Fibroblast of the aortic adventitia (primary cell): Measurements from ENCODE around the gene RETN. TPM values are rescaled to one million over a fixed set of nuclear protein-coding genes. Genes with fewer than 3 reads are reported as not detected.

Experiments used
- DNase-seq: peaks from one replicate; pipeline ENCODE4 v3.0.0-alpha.2; 2010; ENCODE audit warnings: low read depth
- H3K4me3 ChIP-seq: 2 replicates; pipeline ENCODE4 v1.5.1; 2011; ENCODE audit warnings: low read depth, mild to moderate bottlenecking, control low read depth, low read length, moderate library complexity
- total RNA-seq: library from RNA; depleted of rRNA; stranded (reverse); fragments of >200 nt; gene quantifications from 2 replicates; pipeline ENCODE4 v1.2.3, GENCODE V29; 2012; ENCODE audit warnings: low replicate concordance
- TF ChIP-seq, protein P1 (sequence below): IDR thresholded peaks from 2 replicates; pipeline ENCODE4 v1.5.1; 2011; ENCODE audit warnings: mild to moderate bottlenecking, low read length, control low read depth, inconsistent platforms; ENCODE audit not compliant: insufficient read depth

The RETN gene
- total RNA-seq, 1 donor = not detected

DNA sequence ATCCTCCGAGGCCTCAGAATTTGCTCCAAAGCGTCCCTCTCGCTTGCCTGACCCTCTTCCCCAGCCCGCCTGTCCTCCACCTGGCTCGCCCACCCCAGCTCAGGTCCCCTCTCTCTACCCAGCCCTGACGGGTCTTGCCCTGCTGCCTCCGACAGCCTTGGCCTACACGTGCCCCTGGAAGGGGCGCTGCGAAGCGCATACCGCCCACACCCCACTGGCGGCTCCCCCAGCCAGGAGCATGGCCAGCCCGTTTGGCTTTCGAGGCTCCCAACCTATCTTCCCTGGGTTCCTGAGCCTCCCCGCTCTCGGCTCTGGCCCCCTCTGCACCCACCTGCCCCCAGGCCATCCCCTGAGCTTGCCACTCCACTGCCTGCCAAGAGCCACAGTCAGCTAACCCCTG, 44.0 kb upstream of the RETN start:
- no peak for DNase-seq
- H3K4me3 ChIP-seq = no peak overlapping the region
- TF ChIP-seq, protein P1, sequence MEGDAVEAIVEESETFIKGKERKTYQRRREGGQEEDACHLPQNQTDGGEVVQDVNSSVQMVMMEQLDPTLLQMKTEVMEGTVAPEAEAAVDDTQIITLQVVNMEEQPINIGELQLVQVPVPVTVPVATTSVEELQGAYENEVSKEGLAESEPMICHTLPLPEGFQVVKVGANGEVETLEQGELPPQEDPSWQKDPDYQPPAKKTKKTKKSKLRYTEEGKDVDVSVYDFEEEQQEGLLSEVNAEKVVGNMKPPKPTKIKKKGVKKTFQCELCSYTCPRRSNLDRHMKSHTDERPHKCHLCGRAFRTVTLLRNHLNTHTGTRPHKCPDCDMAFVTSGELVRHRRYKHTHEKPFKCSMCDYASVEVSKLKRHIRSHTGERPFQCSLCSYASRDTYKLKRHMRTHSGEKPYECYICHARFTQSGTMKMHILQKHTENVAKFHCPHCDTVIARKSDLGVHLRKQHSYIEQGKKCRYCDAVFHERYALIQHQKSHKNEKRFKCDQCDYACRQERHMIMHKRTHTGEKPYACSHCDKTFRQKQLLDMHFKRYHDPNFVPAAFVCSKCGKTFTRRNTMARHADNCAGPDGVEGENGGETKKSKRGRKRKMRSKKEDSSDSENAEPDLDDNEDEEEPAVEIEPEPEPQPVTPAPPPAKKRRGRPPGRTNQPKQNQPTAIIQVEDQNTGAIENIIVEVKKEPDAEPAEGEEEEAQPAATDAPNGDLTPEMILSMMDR = no peak

DNA sequence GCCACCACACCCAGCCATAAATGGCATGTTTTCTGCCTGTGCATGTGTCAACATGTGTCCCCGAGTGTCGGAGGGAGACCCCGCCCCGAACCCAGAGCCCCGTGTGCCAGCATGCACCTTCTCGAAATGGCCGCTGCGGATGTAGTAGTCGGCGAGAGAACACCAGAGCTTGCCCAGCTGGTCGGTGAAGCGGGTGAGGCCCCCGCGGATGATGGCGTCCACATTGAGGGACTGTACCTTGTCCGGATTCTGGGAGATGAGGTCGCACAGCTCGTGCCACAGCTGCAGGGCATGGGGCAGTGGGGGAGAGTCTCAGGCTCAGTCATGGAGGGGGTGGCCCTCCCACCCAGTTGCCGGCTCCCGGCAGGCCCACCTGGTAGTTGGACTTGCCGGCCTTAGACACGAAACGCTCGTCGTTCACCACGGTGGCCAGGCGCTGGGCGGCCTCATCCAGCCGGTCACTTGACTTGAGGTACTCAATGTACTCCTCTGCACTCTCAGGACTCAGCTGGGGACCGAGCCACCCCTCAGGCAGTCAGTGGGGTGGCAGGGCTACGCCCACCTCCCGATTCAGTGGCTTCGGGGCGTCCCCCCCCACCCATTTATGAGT, 43.0 kb upstream of the RETN start:
- DNase-seq = no peak
- H3K4me3 ChIP-seq = no peak overlapping the region
- TF ChIP-seq, protein P1 = no peak

DNA sequence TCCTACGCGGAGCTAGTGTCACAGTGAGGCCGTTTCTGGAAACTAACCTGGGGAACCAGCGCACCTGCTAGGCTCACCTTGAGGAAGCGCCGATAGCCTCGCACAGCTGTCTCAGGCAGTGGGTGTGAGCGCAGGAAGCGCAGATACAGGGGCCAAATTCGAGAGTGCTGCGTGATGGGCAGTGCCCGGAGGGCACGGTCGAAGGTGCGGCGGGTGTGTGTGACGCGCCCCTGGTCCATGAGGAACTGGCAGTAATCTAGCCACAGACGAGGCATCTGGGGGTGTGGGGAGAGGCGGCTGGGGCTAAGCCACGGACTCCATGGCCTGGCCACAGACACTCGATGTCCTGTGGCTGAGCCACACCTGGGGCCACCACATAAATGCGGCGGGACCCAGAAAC, 41.7 kb upstream of the RETN start:
- no peak overlapping the region for H3K4me3 ChIP-seq
- TF ChIP-seq, protein P1 = no peak
- DNase-seq = no peak

DNA sequence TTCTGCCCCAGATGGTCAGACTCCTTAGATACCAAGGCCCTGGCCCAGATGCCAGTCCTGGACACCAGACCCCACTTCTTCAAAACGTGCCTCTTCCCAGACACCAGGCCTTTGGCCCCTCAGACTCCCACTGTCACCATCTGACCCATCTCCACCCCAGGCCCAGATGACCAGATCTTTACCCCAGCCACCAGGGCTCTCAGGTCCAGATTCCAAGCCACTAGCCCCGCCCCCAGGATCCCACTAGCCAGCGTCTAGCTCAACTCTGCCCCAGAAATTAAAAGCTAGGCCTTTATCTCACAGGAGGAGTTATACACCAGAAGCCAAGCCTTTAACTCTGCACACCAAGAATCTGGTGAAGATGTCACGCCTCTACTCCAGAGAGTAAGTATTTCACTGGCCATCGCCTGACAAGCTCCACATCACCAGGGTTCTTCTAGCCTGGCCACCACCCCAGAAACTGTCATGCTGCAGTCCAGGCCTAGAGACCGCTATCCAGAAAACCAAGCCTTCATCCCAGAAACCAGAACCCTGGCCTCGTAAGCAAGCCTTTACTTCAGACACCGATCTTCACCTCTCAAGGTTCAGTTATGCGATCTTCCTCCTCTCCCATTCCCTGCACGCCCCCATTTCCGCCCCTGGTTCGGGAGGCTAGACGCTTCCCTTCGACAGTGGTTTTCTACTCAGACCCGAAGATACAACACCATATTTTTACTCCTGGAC, 40.1 kb upstream of the RETN start:
- TF ChIP-seq, protein P1 = no peak
- peak overlapping the region; percentile 99 for H3K4me3 ChIP-seq
- DNase-seq = no peak

DNA sequence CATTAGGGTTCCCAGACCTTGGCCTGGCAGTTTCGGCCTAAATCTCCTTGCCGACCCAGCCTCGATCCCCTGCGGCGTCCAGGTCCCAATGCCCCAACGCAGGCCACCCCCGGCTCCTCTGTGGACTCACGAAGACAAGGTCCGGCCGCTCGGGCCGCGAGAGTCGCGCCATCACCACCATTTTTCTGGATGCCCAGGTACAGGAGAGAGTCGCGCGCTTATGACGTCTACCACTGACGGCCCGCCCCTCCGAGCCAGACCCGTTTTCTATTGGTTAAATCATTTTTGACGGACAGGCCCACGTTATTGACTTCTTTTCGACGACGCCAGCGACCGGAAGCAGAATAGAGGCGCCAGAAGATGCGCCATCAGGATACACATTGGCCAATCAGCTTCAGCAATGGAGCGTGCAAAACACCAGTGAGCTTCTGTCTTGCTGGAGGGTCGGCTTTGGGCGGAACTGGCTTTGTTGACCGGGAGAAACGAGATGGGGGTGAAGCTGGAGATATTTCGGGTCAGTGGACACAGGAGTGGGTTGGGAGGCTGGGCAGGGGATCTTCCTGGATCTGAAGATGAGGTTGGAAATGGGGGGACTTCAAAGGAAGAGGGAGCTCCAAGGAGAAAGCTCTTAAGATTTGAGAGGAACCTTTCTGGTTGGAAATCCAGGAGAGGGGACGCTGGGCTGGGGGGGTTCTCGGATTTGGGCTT, 39.3 kb upstream of the RETN start, which contains the start of the genes PET100 and XAB2:
PET100 (plus strand) TSS at position 447 of the 708 bp plus-strand sequence; CDS start at position 488, 41 bp downstream.
XAB2 (minus strand) TSS at position 199 of the 708 bp plus-strand sequence; CDS start at position 181, 18 bp downstream.
- H3K4me3 ChIP-seq = peak within 1 kb of the TSS; percentile 99
- TF ChIP-seq, protein P1 = no peak
- DNase-seq = peak; percentile 99

DNA sequence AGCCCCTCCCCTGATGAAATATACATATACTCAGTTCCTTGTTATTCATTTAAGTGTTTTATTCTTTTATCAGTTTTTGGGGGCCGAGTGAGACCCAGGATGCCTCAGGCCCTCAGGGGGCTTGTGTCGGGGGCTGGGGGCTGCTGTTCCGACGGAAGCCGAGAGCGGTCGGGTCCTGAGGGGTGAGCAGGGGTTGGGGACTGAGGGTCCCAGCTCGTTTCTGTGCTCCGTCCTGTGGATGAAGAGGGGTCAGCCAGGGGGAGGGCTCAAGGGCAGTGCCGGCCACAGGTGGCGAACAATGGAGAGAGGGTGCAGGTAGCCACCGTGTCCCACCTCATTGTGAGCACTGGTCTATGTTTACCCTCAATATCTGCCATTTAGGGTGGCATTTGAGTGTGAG, 37.3 kb upstream of the RETN start:
- no peak overlapping the region for H3K4me3 ChIP-seq
- DNase-seq = no peak
- TF ChIP-seq, protein P1 = no peak
